ENCODE results near the gene GLIS1. TPM values are rescaled to one million over a fixed set of nuclear protein-coding genes. Genes with fewer than 3 reads are reported as not detected.

The GLIS1 gene
- total and polyA plus RNA-seq, 2 of the 8 experiments (the other 6 are each of a cell fraction or from before 2014, with no cell fraction given): 0.15 to 0.22 TPM

- H3K36me3 ChIP-seq (ENCODE audit: control insufficient read depth in 2 of 4, insufficient read depth in 4 of 4, low read length in 3 of 4): no peaks in the 10 kb centered on the region
- H3K4me2 ChIP-seq (ENCODE audit: insufficient read depth in 1 of 2, low read depth in 2 of 2, low read length in 2 of 2): no peak overlapping the region
- H3K4me3 ChIP-seq (ENCODE audit: extremely low read depth in 1 of 4, insufficient read depth in 2 of 4, low read depth in 3 of 4, low read length in 4 of 4): no peak overlapping the region
- H3K79me2 ChIP-seq (ENCODE audit: control insufficient read depth in 1 of 2, insufficient read depth in 2 of 2, low read length in 2 of 2): no peaks in the 10 kb centered on the region
- no peak overlapping the region for H3K4ac ChIP-seq (replicated peaks; ENCODE audit: insufficient read length, low read depth, low read length)
- ChIA-PET CTCF (ENCODE audit: partially characterized antibody) (interaction anchor here (0.6 to 3.9 kb wide), 7 partner anchors 8 to 134 kb away, joined by 3 to 26 read pairs (median 7); no protein-coding TSS in a partner anchor), POLR2A (ENCODE audit: partially characterized antibody) (interaction anchor here (1.3 kb wide), 1 partner anchor 13 kb away, joined by 3 read pairs; no protein-coding TSS in a partner anchor)
- TF ChIP-seq POLR2A (IDR thresholded peaks at IDR 0.05; ENCODE audit: control extremely low read depth in 1 of 2, low read depth in 2 of 2, low read length in 2 of 2): no peak
- no peak for TF ChIP-seq RAD21 (IDR thresholded peaks at IDR 0.05 in 1 of 2, conservative IDR thresholded peaks at IDR 0.05 in 1 of 2; ENCODE audit: low read depth in 2 of 2, low read length in 2 of 2)
- TF ChIP-seq POU5F1 (IDR thresholded peaks at IDR 0.05; ENCODE audit: low read depth, low read length): no peak
- TF ChIP-seq TCF12 (IDR thresholded peaks at IDR 0.05; ENCODE audit: low read depth, low read length): no peak
- no peak for TF ChIP-seq CREB1 (IDR thresholded peaks at IDR 0.05)
- no peak for TF ChIP-seq SIX5 (IDR thresholded peaks at IDR 0.05; ENCODE audit: low read depth, low read length)
- no peak for TF ChIP-seq SP2 (IDR thresholded peaks at IDR 0.05; ENCODE audit: low read length)
- TF ChIP-seq SIN3A (conservative IDR thresholded peaks at IDR 0.05 in 1 of 2, IDR thresholded peaks at IDR 0.05 in 1 of 2; ENCODE audit: low read depth in 1 of 2, low read length in 2 of 2): no peak
- no peak overlapping the region for H4K91ac ChIP-seq (replicated peaks; ENCODE audit: insufficient read length, low read length)
- FAIRE-seq (no peak), DNase-seq (ENCODE audit: low read depth in 1 of 2, low spot score in 2 of 2) (no peak)
- H3K23ac ChIP-seq (ENCODE audit: insufficient read length): no peak overlapping the region
- peaks cover 0 to 9% of the 10 kb centered on the region in 2 experiments; a peak in 3 of 4 replicates for H3K9me3 ChIP-seq (ENCODE audit: insufficient read depth in 2 of 2, low read depth in 1 of 2, low read length in 1 of 2)
- H3K18ac ChIP-seq (ENCODE audit: extremely low read depth, low read length): no peak overlapping the region
- H2AFZ ChIP-seq (ENCODE audit: low read length): no peak overlapping the region
- H2BK20ac ChIP-seq (ENCODE audit: low read length): no peak overlapping the region
- no peaks in the 10 kb centered on the region for H3K79me1 ChIP-seq (ENCODE audit: low read depth, low read length)
- peaks cover 0 to 6% (median 4%) of the 10 kb centered on the region in 4 experiments; a peak in 5 of 7 replicates for H3K4me1 ChIP-seq (replicated peaks in 1 of 4; ENCODE audit: control insufficient read depth in 3 of 4, insufficient read depth in 4 of 4, low read length in 3 of 4)
- H2BK15ac ChIP-seq (ENCODE audit: low read length): no peak overlapping the region
- H4K20me1 ChIP-seq (replicated peaks in 1 of 2; ENCODE audit: control insufficient read depth in 1 of 2, insufficient read depth in 2 of 2, low read length in 2 of 2): no peaks in the 10 kb centered on the region
- no peak overlapping the region for H2BK12ac ChIP-seq (ENCODE audit: low read depth, low read length)
- H3K14ac ChIP-seq (ENCODE audit: insufficient read length): no peak overlapping the region
- H3K23me2 ChIP-seq (ENCODE audit: low read depth, low read length): no peaks in the 10 kb centered on the region
- H3K56ac ChIP-seq (replicated peaks; ENCODE audit: insufficient read length, low read depth, low read length): no peak overlapping the region
- H3K27ac ChIP-seq (ENCODE audit: low read depth, low read length): no peak overlapping the region
- peaks cover 0 to 7% (median 0%) of the 10 kb centered on the region in 4 experiments; a peak in 3 of 7 replicates for H3K27me3 ChIP-seq (replicated peaks in 1 of 4; ENCODE audit: control insufficient read depth in 3 of 4, extremely low read depth in 1 of 4, insufficient read depth in 3 of 4, low read length in 3 of 4)
- no peak overlapping the region for H2AK5ac ChIP-seq (ENCODE audit: low read depth, low read length)
- H4K5ac ChIP-seq (ENCODE audit: insufficient read length, low read depth, low read length): no peak overlapping the region
- no peak overlapping the region for H2BK5ac ChIP-seq (ENCODE audit: low read depth, low read length)
- H2BK120ac ChIP-seq (replicated peaks; ENCODE audit: low read depth, low read length): no peak overlapping the region
- no peak overlapping the region for H4K8ac ChIP-seq (ENCODE audit: extremely low read depth, insufficient read depth, low read length)
- H3K9ac ChIP-seq (replicated peaks in 1 of 4; ENCODE audit: extremely low read depth in 1 of 4, low read depth in 3 of 4, low read length in 3 of 4): no peak overlapping the region
Observed at GRCh38 chr1:53608676-53609075, 130.3 kb downstream of the GLIS1 start.

All from H1 (cell line).